Esophagus squamous epithelium (tissue), 4 donors: ENCODE data around the gene NDFIP2.

Experiments used
- POLR2A ChIP-seq, 4 donors: fragments of 450-650 bp; IDR thresholded peaks; one replicate each; pipeline ENCODE4 v1.6.1; 2017; ENCODE audit warnings: antibody characterized with exemption in 4 of 4, mild to moderate bottlenecking in 4 of 4, moderate library complexity in 3 of 4
- TF ChIP-seq, protein P1 (sequence below), 6 experiments: fragments of 450-650 bp in 4 of 6; fragments of 200-600 bp in 2 of 6; sonication (generic) in 2 of 6; IDR thresholded peaks; one replicate each; pipeline ENCODE4 v1.5.1; 2016 to 2019; ENCODE audit warnings: antibody characterized with exemption in 6 of 6, mild to moderate bottlenecking in 4 of 6, moderate library complexity in 4 of 6

DNA sequence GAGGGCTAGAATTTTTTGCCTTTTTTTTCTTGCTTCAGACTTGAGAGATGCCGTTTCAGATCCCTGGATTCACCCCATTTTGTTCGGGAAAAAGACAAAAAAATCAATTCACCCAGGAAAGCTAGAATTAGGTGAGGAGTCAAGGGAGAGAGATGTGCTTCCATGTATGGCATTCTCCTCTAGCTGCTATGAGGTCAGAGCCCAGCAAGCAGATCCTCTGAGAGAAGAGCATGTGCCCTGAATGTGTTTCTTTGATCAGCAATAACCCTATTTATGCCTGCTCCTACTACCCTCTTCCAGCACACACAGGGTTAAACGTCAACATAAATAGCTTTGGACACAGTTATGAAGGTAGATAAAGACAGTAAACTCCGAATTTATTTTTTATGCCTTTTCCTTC, 53.6 kb downstream of the NDFIP2 start:
- TF ChIP-seq, protein P1, sequence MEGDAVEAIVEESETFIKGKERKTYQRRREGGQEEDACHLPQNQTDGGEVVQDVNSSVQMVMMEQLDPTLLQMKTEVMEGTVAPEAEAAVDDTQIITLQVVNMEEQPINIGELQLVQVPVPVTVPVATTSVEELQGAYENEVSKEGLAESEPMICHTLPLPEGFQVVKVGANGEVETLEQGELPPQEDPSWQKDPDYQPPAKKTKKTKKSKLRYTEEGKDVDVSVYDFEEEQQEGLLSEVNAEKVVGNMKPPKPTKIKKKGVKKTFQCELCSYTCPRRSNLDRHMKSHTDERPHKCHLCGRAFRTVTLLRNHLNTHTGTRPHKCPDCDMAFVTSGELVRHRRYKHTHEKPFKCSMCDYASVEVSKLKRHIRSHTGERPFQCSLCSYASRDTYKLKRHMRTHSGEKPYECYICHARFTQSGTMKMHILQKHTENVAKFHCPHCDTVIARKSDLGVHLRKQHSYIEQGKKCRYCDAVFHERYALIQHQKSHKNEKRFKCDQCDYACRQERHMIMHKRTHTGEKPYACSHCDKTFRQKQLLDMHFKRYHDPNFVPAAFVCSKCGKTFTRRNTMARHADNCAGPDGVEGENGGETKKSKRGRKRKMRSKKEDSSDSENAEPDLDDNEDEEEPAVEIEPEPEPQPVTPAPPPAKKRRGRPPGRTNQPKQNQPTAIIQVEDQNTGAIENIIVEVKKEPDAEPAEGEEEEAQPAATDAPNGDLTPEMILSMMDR (IDR thresholded peaks at IDR 0.05), result no peak
- no peak for TF ChIP-seq POLR2A (IDR thresholded peaks at IDR 0.05)
